ENCODE data around the gene TMED4.
"Not testable (repeated sequence)": the region's sequence is repeated elsewhere in the genome, so short reads cannot be mapped to it uniquely, and the experiment has no call there.

TMED4 gene

GRCh38 chr7:44607141-44608068, 25.4 kb upstream of the TMED4 start:
- no peak for DNase-seq

- DNase-seq, result peak; percentile 96
Measured at GRCh38 chr7:44606341-44607140, 24.5 kb upstream of the TMED4 start, which contains the start of gene OGDH. Gene OGDH, plus strand, starts transcription at chr7:44606627. Its CDS starts 17,717 bp downstream, at chr7:44624344.

- no peak for DNase-seq
Measured at GRCh38 chr7:44604941-44605340, 22.9 kb upstream of the TMED4 start.

GRCh38 chr7:44603193-44603592, 21.2 kb upstream of the TMED4 start:
- no peak for DNase-seq

GRCh38 chr7:44602576-44602910, 20.5 kb upstream of the TMED4 start:
- no peak for DNase-seq

- DNase-seq, result no peak
Measured at GRCh38 chr7:44599222-44599621, 17.2 kb upstream of the TMED4 start.

- DNase-seq, result not testable (repeated sequence)
Measured at GRCh38 chr7:44597181-44597580, 15.2 kb upstream of the TMED4 start.

GRCh38 chr7:44595934-44596635, 14.1 kb upstream of the TMED4 start:
- DNase-seq, result no peak

GRCh38 chr7:44590910-44591309, 8.9 kb upstream of the TMED4 start:
- DNase-seq, result no peak

GRCh38 chr7:44587843-44588711, 6.0 kb upstream of the TMED4 start:
- DNase-seq, result no peak

GRCh38 chr7:44583146-44583865, 1.3 kb upstream of the TMED4 start:
- DNase-seq, result no peak

- no peak for DNase-seq
Measured at GRCh38 chr7:44580945-44581878, 819 bp downstream of the TMED4 start.

GRCh38 chr7:44576228-44576627, 5.8 kb downstream of the TMED4 start:
- no peak for DNase-seq

- DNase-seq, result no peak
Measured at GRCh38 chr7:44575054-44575453, 7.0 kb downstream of the TMED4 start.

GRCh38 chr7:44574287-44574872, 7.7 kb downstream of the TMED4 start:
- DNase-seq, result no peak

GRCh38 chr7:44573464-44574286, 8.4 kb downstream of the TMED4 start, which contains the start of gene DDX56:
Gene DDX56, minus strand, starts transcription at chr7:44573908. Its CDS starts 13 bp downstream, at chr7:44573895.
- peak; percentile 91 for DNase-seq

GRCh38 chr7:44572771-44573170, 9.3 kb downstream of the TMED4 start:
- DNase-seq, result no peak

- DNase-seq, result no peak
Measured at GRCh38 chr7:44569959-44570358, 12.1 kb downstream of the TMED4 start.
